K562 (cell line): ENCODE data around the gene ECD. TPM values are rescaled to one million over a fixed set of nuclear protein-coding genes. Genes with fewer than 3 reads are reported as not detected.

Source experiments
- ATAC-seq: fragments of 200-7000 bp; cut with Tn5 transposase; 3 replicates; pipeline ENCODE4 v1.9.1; 2020; ENCODE audit warnings: moderate library complexity
- BruUV-seq: library from RNA; stranded (reverse); fragments of 400-500 nt; replicated peaks from 2 replicates; lab custom pipeline; 2021; lab: Mats Ljungman, UMichigan
- CTCF ChIA-PET: fragments of 300-600 bp; formaldehyde crosslinking; extraction: SDS; loops from one replicate; lab custom pipeline; 2021; ENCODE audit warnings: low intra/inter-chr PET ratio; lab: Yijun Ruan, JAX
- POLR2A ChIA-PET: fragments of 300-600, 350-650 bp; sonication (Branson Sonifier 250); formaldehyde crosslinking; extraction: SDS; loops from one replicate; lab custom pipeline; 2021; ENCODE audit warnings: antibody characterized with exemption, inconsistent platforms; lab: Yijun Ruan, JAX
- DNase-seq, 4 experiments: peaks; one replicate each; pipeline versions ENCODE4 v3.0.0 to v3.0.0-alpha.2; 2011 to 2018; ENCODE audit warnings: low spot score in 3 of 4, mixed read lengths in 3 of 4; ENCODE audit errors: extremely low read depth in 1 of 4
- FAIRE-seq: peaks from 2 replicates; lab custom pipeline; 2011; peaks lifted over from hg19 to GRCh38; lab: Jason Lieb, UNC
- H2AFZ ChIP-seq: 2 replicates; pipeline ENCODE4 v1.6.0; 2011; ENCODE audit warnings: low read depth, low read length, control low read depth, inconsistent platforms
- H3K27ac ChIP-seq: fragments of 200-600 bp; 3 replicates; pipeline ENCODE4 v1.8.0; 2011; ENCODE audit warnings: low read depth, mild to moderate bottlenecking, control low read depth, inconsistent platforms, low read length, moderate library complexity, mixed read lengths; ENCODE audit errors: extremely low read depth
- H3K27me3 ChIP-seq, 2 experiments: fragments of 300-600 bp in 1 of 2; 2 replicates in 1 of 2; 3 replicates in 1 of 2; pipeline versions ENCODE4 v1.6.0 to v1.8.0; 2011; ENCODE audit warnings: inconsistent platforms in 2 of 2, low read length in 2 of 2, mild to moderate bottlenecking in 1 of 2, mixed read lengths in 1 of 2, moderate library complexity in 1 of 2; ENCODE audit not compliant: control insufficient read depth in 2 of 2, insufficient read depth in 2 of 2
- H3K36me3 ChIP-seq: fragments of 300-600 bp; 3 replicates; pipeline ENCODE4 v1.8.0; 2011; ENCODE audit warnings: mild to moderate bottlenecking, low read length, inconsistent platforms; ENCODE audit not compliant: control insufficient read depth, insufficient read depth
- H3K4me1 ChIP-seq, 2 experiments: fragments of 200-600 bp in 1 of 2; replicated peaks in 1 of 2; 2 replicates in 1 of 2; 3 replicates in 1 of 2; pipeline versions ENCODE4 v1.5.1 to v1.8.0; 2011; ENCODE audit warnings: inconsistent platforms in 2 of 2, low read length in 2 of 2, mild to moderate bottlenecking in 1 of 2, mixed read lengths in 1 of 2, moderate library complexity in 1 of 2; ENCODE audit not compliant: control insufficient read depth in 2 of 2, insufficient read depth in 2 of 2
- H3K4me2 ChIP-seq: 2 replicates; pipeline ENCODE4 v1.6.1; 2011; ENCODE audit warnings: low read length, control low read depth, inconsistent platforms, mixed read lengths; ENCODE audit not compliant: insufficient read depth
- H3K4me3 ChIP-seq: fragments of 200-600 bp; sonication (generic), shearing (Covaris generic); 2 replicates; pipeline ENCODE4 v1.5.1; 2016; ENCODE audit warnings: control low read depth, inconsistent platforms
- H3K79me2 ChIP-seq: fragments of 200-600 bp; 3 replicates; pipeline ENCODE4 v1.8.0; 2011; ENCODE audit warnings: low read length, inconsistent platforms; ENCODE audit not compliant: control insufficient read depth, insufficient read depth
- H3K9ac ChIP-seq, 2 experiments: 2 replicates each; pipeline versions ENCODE4 v1.6.0 to v1.6.1; 2011; ENCODE audit warnings: low read depth in 2 of 2, low read length in 2 of 2, control low read depth in 1 of 2, inconsistent platforms in 1 of 2, mild to moderate bottlenecking in 1 of 2, mixed read lengths in 1 of 2; ENCODE audit not compliant: insufficient read depth in 1 of 2
- H3K9me1 ChIP-seq: one replicate; pipeline ENCODE4 v1.6.0; 2011; ENCODE audit warnings: inconsistent platforms, mild to moderate bottlenecking, low read length, moderate library complexity; ENCODE audit not compliant: control insufficient read depth, insufficient read depth
- H3K9me3 ChIP-seq: replicated peaks from 2 replicates; pipeline ENCODE4 v1.5.1; 2011; ENCODE audit warnings: low read depth, low read length, inconsistent platforms; ENCODE audit not compliant: control insufficient read depth, insufficient read depth
- H4K20me1 ChIP-seq: replicated peaks from 2 replicates; pipeline ENCODE4 v1.6.1; 2011; ENCODE audit warnings: low read length, inconsistent platforms, mixed read lengths; ENCODE audit not compliant: control insufficient read depth, insufficient read depth
- CBX3 ChIP-seq, 2 experiments: IDR thresholded peaks; 1 replicate in 1 of 2; 2 replicates in 1 of 2; pipeline ENCODE4 v1.6.1; 2012; ENCODE audit warnings: inconsistent platforms in 2 of 2, low read length in 2 of 2, borderline replicate concordance in 1 of 2, control low read depth in 1 of 2
- CSDE1 ChIP-seq, 2 experiments: fragments of 450-650 bp; IDR thresholded peaks; 2 replicates each; pipeline ENCODE4 v1.6.1; 2016; ENCODE audit warnings: mild to moderate bottlenecking in 1 of 2
- GTF2E2 ChIP-seq: fragments of 200-800 bp; sonication (Bioruptor generic); IDR thresholded peaks from 2 replicates; pipeline ENCODE4 v1.6.1; 2016; ENCODE audit warnings: missing genetic modification characterization, missing compliant biosample characterization
- NFIC ChIP-seq: fragments of 450-650 bp; IDR thresholded peaks from 2 replicates; pipeline ENCODE4 v1.6.1; 2017; ENCODE audit warnings: mild to moderate bottlenecking, inconsistent platforms
- NFRKB ChIP-seq: fragments of 450-650 bp; IDR thresholded peaks from 2 replicates; pipeline ENCODE4 v1.6.1; 2016; ENCODE audit warnings: low read depth
- STAT5A ChIP-seq: IDR thresholded peaks from 2 replicates; pipeline ENCODE4 v1.6.1; 2012; ENCODE audit warnings: low read length, inconsistent platforms, borderline replicate concordance
- TCF7 ChIP-seq: sonication (generic); IDR thresholded peaks from 2 replicates; pipeline ENCODE4 v1.6.1; 2016; ENCODE audit warnings: antibody characterized with exemption, borderline replicate concordance
- TGIF2 ChIP-seq: sonication (generic); formaldehyde crosslinking; IDR thresholded peaks from 2 replicates; pipeline ENCODE4 v1.8.1; 2022; ENCODE audit warnings: mild to moderate bottlenecking, missing genetic modification reagents, moderate library complexity
- ZFP36 ChIP-seq: fragments of 150-350 bp; IDR thresholded peaks from 2 replicates; pipeline ENCODE4 v1.6.1; 2018; ENCODE audit warnings: low read length, low read depth; ENCODE audit not compliant: partially characterized antibody
- WGBS: fragments of 100-300 bp; shearing (Covaris generic); methylation state at CpG from one replicate; pipeline ENCODE4 v1.1.6; 2016; ENCODE audit warnings: low coverage, mixed read lengths; ENCODE audit not compliant: insufficient coverage; ENCODE audit errors: missing lambda C conversion rate; 5-methylcytosine and 5-hydroxymethylcytosine counted together
- in situ Hi-C: fragments of 300-500 bp; cut with MboI; formaldehyde crosslinking; loops from 4 replicates; pipeline ENCODE4 v1.15.0; 2018; ENCODE audit warnings: inconsistent platforms, mixed read lengths
- intact Hi-C: fragments of 100-400 bp; cut with micrococcal nuclease; formaldehyde crosslinking; loops from 2 replicates; pipeline ENCODE4 v1.14.2; 2022
- polyA plus RNA-seq, 8 experiments: library from polyadenylated mRNA; depleted of rRNA in 4 of 8; stranded (reverse) in 5 of 8; unstranded in 3 of 8; fragments of >200 nt; fragmentation: Nextera tagmentation in 2 of 8; fragmentation: Illumina TruSeq in 1 of 8; extraction: Ambion mirVana in 2 of 8; extraction: Trizol in 1 of 8; gene quantifications; 2 replicates each; pipeline versions ENCODE4 v1.2.1 to v1.2.3, GENCODE V29; 2011 to 2014; ENCODE audit warnings: inconsistent platforms in 1 of 8, missing spikeins in 1 of 8
- total RNA-seq, 7 experiments: library from RNA; depleted of rRNA in 6 of 7; stranded (reverse); fragments of >200 nt in 6 of 7; fragmentation: Illumina TruSeq in 2 of 7; extraction: Trizol in 2 of 7; gene quantifications; 2 replicates each; pipeline versions ENCODE4 v1.2.1 to v1.2.3, GENCODE V29; 2011 to 2021; ENCODE audit warnings: low replicate concordance in 1 of 7
- TF ChIP-seq, protein P1 (sequence below): fragments of 250-450 bp; sonication (Bioruptor Pico); IDR thresholded peaks from 2 replicates; pipeline ENCODE4 v1.9.0; 2021; ENCODE audit warnings: mild to moderate bottlenecking
- TF ChIP-seq, protein P2 (sequence below): sonication (generic); formaldehyde crosslinking; IDR thresholded peaks from 2 replicates; pipeline ENCODE4 v1.8.1; 2022; ENCODE audit warnings: missing genetic modification reagents

ECD gene
- total and polyA plus RNA-seq, 9 of the 15 experiments (the other 6 are each of a cell fraction or from before 2014, with no cell fraction given) = 33.5 to 79.9 (median 53.2) TPM

DNA sequence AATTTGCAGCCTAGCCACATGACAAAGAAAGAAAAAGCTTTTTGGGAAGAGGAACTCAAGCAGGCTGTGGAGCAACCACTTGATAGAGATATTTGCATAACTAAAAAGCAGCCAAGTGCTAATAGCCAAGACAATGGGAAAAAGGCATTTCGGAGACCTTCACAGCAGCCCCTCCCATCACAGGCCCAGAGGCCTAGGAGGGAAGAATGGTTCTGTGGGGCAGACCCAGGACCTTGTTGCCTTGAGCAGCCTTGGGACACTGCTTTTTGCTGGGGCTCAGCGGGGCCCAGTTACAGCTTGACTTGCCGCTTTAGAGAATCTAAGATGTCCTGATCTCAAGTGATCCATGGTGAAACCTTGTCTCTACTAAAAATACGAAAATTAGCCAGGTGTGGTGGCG lies 38.6 kb upstream of the ECD start:
- DNase-seq = no peak
- CTCF ChIA-PET = no interaction called here

More for the DNA sequence above, 38.6 kb upstream of the ECD start:
- H3K4me1 ChIP-seq = peaks cover 0 to 6% of the 10 kb centered on the region in 2 experiments; a peak in 2 of 5 replicates
- in situ Hi-C loops (no loop called here), intact Hi-C loops (no loop called here)
- ATAC-seq (no peak), FAIRE-seq (no peak)
- H2AFZ ChIP-seq = no peak overlapping the region
- no peaks in the 10 kb centered on the region for H3K36me3 ChIP-seq
- WGBS = 66% methylated on average over 5 of the region's 5 CpGs
- no peaks in the 10 kb centered on the region; the same call in 1 of the 2 replicates for H3K9me3 ChIP-seq
- H3K9ac ChIP-seq = no peak overlapping the region
- H4K20me1 ChIP-seq = no peaks in the 10 kb centered on the region
- POLR2A ChIA-PET = interaction anchor here (1.0 to 2.3 kb wide), 2 partner anchors 14 to 27 kb away, joined by 3 to 5 read pairs; no protein-coding TSS in a partner anchor
- TF ChIP-seq NFRKB (no peak), TCF7 (no peak), CBX3 (IDR thresholded peaks at IDR 0.05; ENCODE audit: borderline replicate concordance in 1 of 2, low read length in 2 of 2) (0 out of 3 replicates have a peak, but pooled peaks of 1 of the 2 experiments have one; percentile 26), ZFP36 (peak; percentile 85), STAT5A (no peak), GTF2E2 (tag) (no peak), TGIF2 (CRISPR knock-in tag) (no peak), NFIC (no peak), CSDE1 (IDR thresholded peaks at IDR 0.05) (no peak)
- TF ChIP-seq, protein P1, sequence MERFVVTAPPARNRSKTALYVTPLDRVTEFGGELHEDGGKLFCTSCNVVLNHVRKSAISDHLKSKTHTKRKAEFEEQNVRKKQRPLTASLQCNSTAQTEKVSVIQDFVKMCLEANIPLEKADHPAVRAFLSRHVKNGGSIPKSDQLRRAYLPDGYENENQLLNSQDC = no peak
- TF ChIP-seq, protein P2, sequence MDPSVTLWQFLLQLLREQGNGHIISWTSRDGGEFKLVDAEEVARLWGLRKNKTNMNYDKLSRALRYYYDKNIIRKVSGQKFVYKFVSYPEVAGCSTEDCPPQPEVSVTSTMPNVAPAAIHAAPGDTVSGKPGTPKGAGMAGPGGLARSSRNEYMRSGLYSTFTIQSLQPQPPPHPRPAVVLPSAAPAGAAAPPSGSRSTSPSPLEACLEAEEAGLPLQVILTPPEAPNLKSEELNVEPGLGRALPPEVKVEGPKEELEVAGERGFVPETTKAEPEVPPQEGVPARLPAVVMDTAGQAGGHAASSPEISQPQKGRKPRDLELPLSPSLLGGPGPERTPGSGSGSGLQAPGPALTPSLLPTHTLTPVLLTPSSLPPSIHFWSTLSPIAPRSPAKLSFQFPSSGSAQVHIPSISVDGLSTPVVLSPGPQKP (CRISPR knock-in tag) = no peak
- TF ChIP-seq, all 486 proteins: peak for 2
- H3K4me2 ChIP-seq = no peak overlapping the region
- H3K27ac ChIP-seq = no peak overlapping the region
- no peak overlapping the region for H3K4me3 ChIP-seq
- BruUV-seq = no TSS peak
- H3K27me3 ChIP-seq = no peaks in the 10 kb centered on the region
- H3K79me2 ChIP-seq = no peaks in the 10 kb centered on the region
- H3K9me1 ChIP-seq = no peaks in the 10 kb centered on the region
